ENCODE measurements around the gene IFNK.
A peak's percentile ranks its signal among the peaks of the same experiment; 100 is the strongest.

Gene IFNK

GRCh38 chr9:27566118-27566517 lies 42.0 kb downstream of the IFNK start:
- Histone ChIP-seq H3K4me3 (replicated peaks; ENCODE audit: low read depth, low read length) (no peak overlapping the region), H3K36me3 (ENCODE audit: control insufficient read depth, insufficient read depth, low read length) (no peaks in the 10 kb centered on the region), H3K27me3 (replicated peaks; ENCODE audit: control insufficient read depth, insufficient read depth, low read length) (no peaks in the 10 kb centered on the region)
- TF ChIP-seq, protein P1, sequence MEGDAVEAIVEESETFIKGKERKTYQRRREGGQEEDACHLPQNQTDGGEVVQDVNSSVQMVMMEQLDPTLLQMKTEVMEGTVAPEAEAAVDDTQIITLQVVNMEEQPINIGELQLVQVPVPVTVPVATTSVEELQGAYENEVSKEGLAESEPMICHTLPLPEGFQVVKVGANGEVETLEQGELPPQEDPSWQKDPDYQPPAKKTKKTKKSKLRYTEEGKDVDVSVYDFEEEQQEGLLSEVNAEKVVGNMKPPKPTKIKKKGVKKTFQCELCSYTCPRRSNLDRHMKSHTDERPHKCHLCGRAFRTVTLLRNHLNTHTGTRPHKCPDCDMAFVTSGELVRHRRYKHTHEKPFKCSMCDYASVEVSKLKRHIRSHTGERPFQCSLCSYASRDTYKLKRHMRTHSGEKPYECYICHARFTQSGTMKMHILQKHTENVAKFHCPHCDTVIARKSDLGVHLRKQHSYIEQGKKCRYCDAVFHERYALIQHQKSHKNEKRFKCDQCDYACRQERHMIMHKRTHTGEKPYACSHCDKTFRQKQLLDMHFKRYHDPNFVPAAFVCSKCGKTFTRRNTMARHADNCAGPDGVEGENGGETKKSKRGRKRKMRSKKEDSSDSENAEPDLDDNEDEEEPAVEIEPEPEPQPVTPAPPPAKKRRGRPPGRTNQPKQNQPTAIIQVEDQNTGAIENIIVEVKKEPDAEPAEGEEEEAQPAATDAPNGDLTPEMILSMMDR (IDR thresholded peaks at IDR 0.05; ENCODE audit: insufficient read depth, low read length, poor library complexity, severe bottlenecking): no peak
- DNase-seq (ENCODE audit: extremely low read depth, insufficient read length): no peak

DNA sequence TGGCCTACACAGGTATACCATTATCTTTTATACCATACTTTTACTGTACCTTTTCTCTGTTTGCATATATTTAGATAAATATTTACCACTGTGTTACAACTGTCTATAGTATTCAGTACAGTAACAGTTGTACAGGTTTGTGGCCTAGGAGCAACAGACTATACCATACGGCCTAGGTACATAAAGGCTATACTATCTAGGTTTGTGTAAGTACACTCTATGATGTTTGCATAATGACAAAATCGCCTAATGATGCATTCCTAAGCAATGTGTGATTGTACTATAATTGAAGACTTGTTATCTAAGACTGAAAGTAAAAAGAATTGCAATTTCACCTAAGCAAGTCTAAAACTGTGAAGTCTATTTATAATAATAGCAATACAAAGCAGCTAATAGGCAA lies 45.3 kb downstream of the IFNK start:
- TF ChIP-seq, protein P1 (IDR thresholded peaks at IDR 0.05; ENCODE audit: insufficient read depth, low read length, poor library complexity, severe bottlenecking): no peak

DNA sequence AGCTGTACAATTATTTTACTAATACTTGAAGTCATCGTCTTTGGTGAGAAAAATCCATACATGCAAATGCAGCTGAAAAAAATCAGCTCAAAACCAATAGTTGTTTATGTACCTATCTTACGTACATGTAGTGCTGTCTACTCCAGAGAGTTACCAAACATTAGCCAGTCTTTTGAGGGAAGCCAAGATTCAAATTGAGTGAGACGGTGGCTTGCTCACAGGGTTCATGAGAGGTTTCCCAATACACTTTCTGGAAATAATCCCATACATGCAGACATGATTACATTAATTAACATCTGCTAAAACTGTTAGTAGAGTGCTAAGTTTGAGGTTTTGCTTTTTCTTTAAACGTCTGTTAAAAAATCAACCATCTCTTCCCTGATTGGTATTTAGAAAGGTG lies 46.9 kb downstream of the IFNK start:
- H3K27me3 ChIP-seq (replicated peaks; ENCODE audit: control insufficient read depth, insufficient read depth, low read length): no peaks in the 10 kb centered on the region
- DNase-seq (ENCODE audit: extremely low read depth, insufficient read length): no peak
- TF ChIP-seq, protein P1 (IDR thresholded peaks at IDR 0.05; ENCODE audit: insufficient read depth, low read length, poor library complexity, severe bottlenecking): no peak
- H3K4me3 ChIP-seq (replicated peaks; ENCODE audit: low read depth, low read length): no peak overlapping the region
- H3K36me3 ChIP-seq (ENCODE audit: control insufficient read depth, insufficient read depth, low read length): no peaks in the 10 kb centered on the region

More for the DNA sequence above, 45.3 kb downstream of the IFNK start:
- Histone ChIP-seq H3K4me3 (replicated peaks; ENCODE audit: low read depth, low read length) (no peak overlapping the region), H3K36me3 (ENCODE audit: control insufficient read depth, insufficient read depth, low read length) (no peaks in the 10 kb centered on the region), H3K27me3 (replicated peaks; ENCODE audit: control insufficient read depth, insufficient read depth, low read length) (no peaks in the 10 kb centered on the region)
- DNase-seq (ENCODE audit: extremely low read depth, insufficient read length): no peak

- Histone ChIP-seq H3K36me3 (ENCODE audit: control insufficient read depth, insufficient read depth, low read length) (no peaks in the 10 kb centered on the region), H3K4me3 (replicated peaks; ENCODE audit: low read depth, low read length) (no peak overlapping the region), H3K27me3 (replicated peaks; ENCODE audit: control insufficient read depth, insufficient read depth, low read length) (no peaks in the 10 kb centered on the region)
- no peak for DNase-seq (ENCODE audit: extremely low read depth, insufficient read length)
- TF ChIP-seq, protein P1 (IDR thresholded peaks at IDR 0.05; ENCODE audit: insufficient read depth, low read length, poor library complexity, severe bottlenecking): no peak
Measured at GRCh38 chr9:27572061-27572460, 48.0 kb downstream of the IFNK start.

- TF ChIP-seq, protein P1 (IDR thresholded peaks at IDR 0.05; ENCODE audit: insufficient read depth, low read length, poor library complexity, severe bottlenecking): no peak
Measured at GRCh38 chr9:27572566-27572917, 48.5 kb downstream of the IFNK start.

GRCh38 chr9:27572918-27573633 lies 49.0 kb downstream of the IFNK start, which contains the start of gene C9orf72:
TSS of gene C9orf72 (minus strand) at chr9:27573481. CDS start at chr9:27567120, 6,361 bp downstream.
- Histone ChIP-seq H3K4me3 (replicated peaks; ENCODE audit: low read depth, low read length) (peak within 1 kb of the TSS; percentile 74), H3K36me3 (ENCODE audit: control insufficient read depth, insufficient read depth, low read length) (no peaks in the 10 kb centered on the region), H3K27me3 (replicated peaks; ENCODE audit: control insufficient read depth, insufficient read depth, low read length) (no peaks in the 10 kb centered on the region)
- TF ChIP-seq, protein P1 (IDR thresholded peaks at IDR 0.05; ENCODE audit: insufficient read depth, low read length, poor library complexity, severe bottlenecking): no peak
- DNase-seq (ENCODE audit: extremely low read depth, insufficient read length): peak; percentile 83

More at GRCh38 chr9:27572566-27572917, 48.5 kb downstream of the IFNK start:
- H3K36me3 ChIP-seq (ENCODE audit: control insufficient read depth, insufficient read depth, low read length): no peaks in the 10 kb centered on the region
- no peaks in the 10 kb centered on the region for H3K27me3 ChIP-seq (replicated peaks; ENCODE audit: control insufficient read depth, insufficient read depth, low read length)
- peak overlapping the region; percentile 74 for H3K4me3 ChIP-seq (replicated peaks; ENCODE audit: low read depth, low read length)
- DNase-seq (ENCODE audit: extremely low read depth, insufficient read length): no peak

Data from GM06990 (cell line).